Astrocyte (in vitro differentiated cells and primary cell): ENCODE measurements around the gene MT1H. TPM values are rescaled to one million over a fixed set of nuclear protein-coding genes. Genes with fewer than 3 reads are reported as not detected.

ENCODE experiments used
- total RNA-seq: library from RNA; stranded (reverse); gene quantifications from 2 replicates; pipeline ENCODE4 v1.2.1, GENCODE V29; 2021

Gene MT1H
- total RNA-seq, 1 donor from 2014 or later: not detected

Other genes with a start within 250 kb of the MT1H start
- gene AMFR, start 244.3 kb upstream of the MT1H start, total RNA-seq: 86.2 TPM in 2 replicates
- gene NUDT21, start 218.5 kb upstream of the MT1H start, total RNA-seq: 86.0 and 86.2 TPM in 2 replicates
- 102 and 107 TPM in 2 replicates for gene OGFOD1, start 218.3 kb upstream of the MT1H start, total RNA-seq
- 26.6 and 29.0 TPM in 2 replicates for gene BBS2, start 149.8 kb upstream of the MT1H start, total RNA-seq
- not detected in 2 replicates for gene MT4, start 104.7 kb upstream of the MT1H start, total RNA-seq
- gene MT3, start 80.3 kb upstream of the MT1H start, total RNA-seq: not detected in 2 replicates
- 84.2 and 112 TPM in 2 replicates for gene MT2A, start 61.2 kb upstream of the MT1H start, total RNA-seq
- 10.7 and 11.9 TPM in 2 replicates for gene MT1E, start 44.0 kb upstream of the MT1H start, total RNA-seq
- not detected in 2 replicates for gene MT1M, start 37.2 kb upstream of the MT1H start, total RNA-seq
- not detected in 2 replicates for gene MT1A, start 31.1 kb upstream of the MT1H start, total RNA-seq
- not detected in 2 replicates for gene MT1B, start 17.9 kb upstream of the MT1H start, total RNA-seq
- gene MT1F, start 11.9 kb upstream of the MT1H start, total RNA-seq: not detected in 2 replicates
- 0.87 TPM in 1 of 2 replicates, not detected in the other for gene MT1G, start 1.7 kb upstream of the MT1H start, total RNA-seq
- 7.0 and 9.7 TPM in 2 replicates for gene MT1X, start 12.7 kb downstream of the MT1H start, total RNA-seq
- gene NUP93, start 60.3 kb downstream of the MT1H start, total RNA-seq: 89.3 and 94.0 TPM in 2 replicates
- gene SLC12A3, start 195.4 kb downstream of the MT1H start, total RNA-seq: 0.07 and 0.18 TPM in 2 replicates